ENCODE measurements around the gene TP53I13.

GRCh38 chr17:29612094-29612403 is 43.5 kb downstream of the TP53I13 start:
- TF ChIP-seq ZNF709 (CRISPR knock-in tag; IDR thresholded peaks at IDR 0.05) (no peak), CTCF (CRISPR knock-in tag; IDR thresholded peaks at IDR 0.05) (no peak), ZNF746 (CRISPR knock-in tag; IDR thresholded peaks at IDR 0.05) (no peak), ZNF513 (CRISPR knock-in tag; conservative IDR thresholded peaks at IDR 0.05) (no peak), SALL2 (CRISPR knock-in tag; IDR thresholded peaks at IDR 0.05) (no peak), TBP (CRISPR knock-in tag; IDR thresholded peaks at IDR 0.05) (no peak)

All from HepG2 (cell line).